ENCODE results near the gene ANKRD62. TPM values are rescaled to one million over a fixed set of nuclear protein-coding genes. Genes with fewer than 3 reads are reported as not detected.

ANKRD62 gene
- total RNA-seq, 1 experiment from 2014 or later: not detected

GRCh38 chr18:12085136-12085535 is 8.5 kb upstream of the ANKRD62 start:
- POLR2A ChIA-PET: no interaction called here
- Mint-ChIP-seq H3K36me3 (ENCODE audit: insufficient read depth, unreplicated experiment) (peaks cover 15% of the 10 kb centered on the region), H3K4me3 (ENCODE audit: unreplicated experiment) (no peak overlapping the region), H3K9me3 (ENCODE audit: unreplicated experiment) (no peaks in the 10 kb centered on the region), H3K27me3 (ENCODE audit: insufficient read depth, unreplicated experiment) (peaks cover 5% of the 10 kb centered on the region), H3K27ac (ENCODE audit: unreplicated experiment) (no peak overlapping the region), H3K4me1 (ENCODE audit: low read depth, unreplicated experiment) (no peaks in the 10 kb centered on the region)
- Histone ChIP-seq H3K4me1 (no peaks in the 10 kb centered on the region), H3K36me3 (ENCODE audit: control insufficient read depth, insufficient read depth, low read length) (no peaks in the 10 kb centered on the region), H3K9me3 (no peaks in the 10 kb centered on the region), H3K27me3 (replicated peaks; ENCODE audit: control insufficient read depth, insufficient read depth, low read length) (no peaks in the 10 kb centered on the region), H3K4me3 (ENCODE audit: low read depth, low read length) (no peak overlapping the region)
- no TSS peak for BruUV-seq (replicated peaks)
- CTCF ChIA-PET: no interaction called here
- intact Hi-C loops (cut with micrococcal nuclease; ENCODE audit: unreplicated experiment): no loop called here
- no peak for DNase-seq
- TF ChIP-seq CTCF (IDR thresholded peaks at IDR 0.05; ENCODE audit: insufficient read depth in 1 of 2, low read depth in 1 of 2, low read length in 1 of 2, severe bottlenecking in 1 of 2, unreplicated experiment in 1 of 2): no peak

GRCh38 chr18:12085786-12086185 is 7.9 kb upstream of the ANKRD62 start:
- DNase-seq: no peak
- no peak for TF ChIP-seq CTCF (IDR thresholded peaks at IDR 0.05; ENCODE audit: insufficient read depth in 1 of 2, low read depth in 1 of 2, low read length in 1 of 2, severe bottlenecking in 1 of 2, unreplicated experiment in 1 of 2)
- Histone ChIP-seq H3K4me3 (ENCODE audit: low read depth, low read length) (no peak overlapping the region), H3K4me1 (no peaks in the 10 kb centered on the region), H3K36me3 (ENCODE audit: control insufficient read depth, insufficient read depth, low read length) (no peaks in the 10 kb centered on the region), H3K27me3 (replicated peaks; ENCODE audit: control insufficient read depth, insufficient read depth, low read length) (no peaks in the 10 kb centered on the region), H3K9me3 (no peaks in the 10 kb centered on the region)
- H3K4me1 Mint-ChIP-seq (ENCODE audit: low read depth, unreplicated experiment): no peaks in the 10 kb centered on the region
- peaks cover 5% of the 10 kb centered on the region for H3K27me3 Mint-ChIP-seq (ENCODE audit: insufficient read depth, unreplicated experiment)
- no peaks in the 10 kb centered on the region for H3K9me3 Mint-ChIP-seq (ENCODE audit: unreplicated experiment)
- CTCF ChIA-PET: no interaction called here
- H3K36me3 Mint-ChIP-seq (ENCODE audit: insufficient read depth, unreplicated experiment): peaks cover 15% of the 10 kb centered on the region
- no peak overlapping the region for H3K27ac Mint-ChIP-seq (ENCODE audit: unreplicated experiment)
- no peak overlapping the region for H3K4me3 Mint-ChIP-seq (ENCODE audit: unreplicated experiment)
- POLR2A ChIA-PET: no interaction called here
- no TSS peak for BruUV-seq (replicated peaks)
- intact Hi-C loops (cut with micrococcal nuclease; ENCODE audit: unreplicated experiment): no loop called here

GRCh38 chr18:12086249-12086648 is 7.4 kb upstream of the ANKRD62 start:
- no peaks in the 10 kb centered on the region for H3K9me3 ChIP-seq
- no peak overlapping the region for H3K4me3 ChIP-seq (ENCODE audit: low read depth, low read length)
- no peaks in the 10 kb centered on the region for H3K4me1 Mint-ChIP-seq (ENCODE audit: low read depth, unreplicated experiment)
- no peaks in the 10 kb centered on the region for H3K9me3 Mint-ChIP-seq (ENCODE audit: unreplicated experiment)
- no peaks in the 10 kb centered on the region for H3K27me3 ChIP-seq (replicated peaks; ENCODE audit: control insufficient read depth, insufficient read depth, low read length)
- TF ChIP-seq CTCF (IDR thresholded peaks at IDR 0.05; ENCODE audit: insufficient read depth in 1 of 2, low read depth in 1 of 2, low read length in 1 of 2, severe bottlenecking in 1 of 2, unreplicated experiment in 1 of 2): no peak
- POLR2A ChIA-PET: no interaction called here
- H3K4me3 Mint-ChIP-seq (ENCODE audit: unreplicated experiment): no peak overlapping the region
- no TSS peak for BruUV-seq (replicated peaks)
- no peaks in the 10 kb centered on the region for H3K4me1 ChIP-seq
- CTCF ChIA-PET: no interaction called here
- DNase-seq: no peak
- peaks cover 15% of the 10 kb centered on the region for H3K36me3 Mint-ChIP-seq (ENCODE audit: insufficient read depth, unreplicated experiment)
- H3K27me3 Mint-ChIP-seq (ENCODE audit: insufficient read depth, unreplicated experiment): peaks cover 5% of the 10 kb centered on the region
- no peak overlapping the region for H3K27ac Mint-ChIP-seq (ENCODE audit: unreplicated experiment)
- H3K36me3 ChIP-seq (ENCODE audit: control insufficient read depth, insufficient read depth, low read length): no peaks in the 10 kb centered on the region
- intact Hi-C loops (cut with micrococcal nuclease; ENCODE audit: unreplicated experiment): no loop called here

All from Caco-2 (cell line).